Fibroblast of mammary gland (primary cell): ENCODE measurements around the gene DNM3.
A peak's percentile ranks its signal among the peaks of the same experiment; 100 is the strongest.

Experiments used
- DNase-seq: peaks from one replicate; pipeline ENCODE4 v3.0.0-alpha.2; 2010; ENCODE audit warnings: low read depth
- H3K4me3 ChIP-seq: 2 replicates; pipeline ENCODE4 v1.5.1; 2011; ENCODE audit warnings: low read depth, mild to moderate bottlenecking, low read length, moderate library complexity; ENCODE audit not compliant: control insufficient read depth
- CTCF ChIP-seq: conservative IDR thresholded peaks from 2 replicates; pipeline ENCODE4 v1.5.1; 2011; ENCODE audit warnings: low read depth, low read length, inconsistent platforms; ENCODE audit not compliant: control insufficient read depth, insufficient read depth

The DNM3 gene

DNA sequence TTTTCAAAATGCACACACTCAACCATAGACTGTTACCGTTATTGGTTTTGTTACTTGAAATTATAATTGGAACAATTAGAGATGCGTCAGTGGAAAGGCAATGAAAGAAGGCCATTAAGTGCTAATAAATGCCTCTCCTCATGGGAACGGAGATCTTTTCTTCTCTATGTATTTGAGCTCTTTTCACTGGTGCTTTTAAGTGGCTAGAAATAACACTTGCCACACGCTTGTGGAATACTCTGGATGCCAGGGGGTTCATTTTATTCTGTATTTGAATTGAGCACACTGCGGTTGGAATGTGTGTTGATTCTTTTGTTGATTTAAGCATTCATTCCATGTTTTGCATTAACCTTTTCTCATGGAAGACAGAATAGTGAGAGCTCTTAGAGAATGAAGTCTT lies 68.4 kb downstream of the DNM3 start:
- no peak for TF ChIP-seq CTCF
- H3K4me3 ChIP-seq: no peak overlapping the region
- DNase-seq: no peak

DNA sequence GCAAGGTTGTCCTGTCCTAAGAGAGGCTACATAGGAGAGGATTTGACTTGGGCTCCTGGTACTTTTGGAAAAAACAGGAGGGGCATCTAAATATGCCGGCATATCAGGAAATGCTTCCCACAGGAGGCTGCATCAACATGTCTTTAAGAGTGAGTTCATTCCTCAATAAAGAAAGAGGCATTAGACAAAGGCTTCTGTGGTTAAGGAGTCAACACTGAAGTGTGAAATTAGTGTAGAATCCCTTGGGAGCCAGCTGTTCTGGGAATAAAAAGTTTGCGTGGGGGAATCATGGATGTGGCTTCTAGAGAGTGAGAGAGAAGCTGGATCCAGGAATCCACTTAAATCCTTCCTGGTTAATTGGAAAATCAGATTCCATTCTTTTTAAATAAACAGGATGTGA lies 69.5 kb downstream of the DNM3 start:
- TF ChIP-seq CTCF: no peak
- H3K4me3 ChIP-seq: no peak overlapping the region
- DNase-seq: no peak

- DNase-seq: peak; percentile 12
- no peak for TF ChIP-seq CTCF
- no peak overlapping the region for H3K4me3 ChIP-seq
These were observed 70.2 kb downstream of the DNM3 start for GRCh38 chr1:171911506-171911905.

DNA sequence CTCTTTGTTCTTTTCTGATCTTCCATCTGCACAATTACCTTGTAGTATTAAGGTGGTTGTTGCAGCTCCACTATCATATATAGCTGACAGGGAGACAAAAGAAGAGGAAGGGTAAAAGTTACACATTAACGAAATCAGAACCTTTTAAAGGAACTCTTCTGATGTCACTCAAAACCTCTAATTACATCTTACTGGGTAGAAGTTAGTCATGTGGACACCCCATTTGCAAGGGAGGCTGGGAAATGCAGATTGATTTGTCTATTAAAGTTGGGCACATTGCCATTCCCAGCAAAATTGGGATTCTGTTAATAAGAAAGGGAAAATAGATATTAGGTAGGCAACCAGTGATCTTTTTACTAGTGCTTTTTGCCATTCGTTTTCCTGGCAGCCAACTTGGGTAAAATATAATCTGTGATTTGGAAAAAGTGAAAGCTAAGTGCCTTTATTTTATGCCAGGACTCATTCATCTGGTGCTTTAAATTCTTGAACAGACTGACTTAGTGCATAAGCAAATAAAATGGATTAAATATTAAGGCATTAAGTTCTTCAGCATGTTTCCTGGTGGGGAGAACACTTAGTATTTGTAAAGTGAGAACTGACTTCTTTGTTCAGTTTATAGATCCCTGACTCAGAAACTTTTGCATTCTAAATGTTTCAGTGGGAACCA lies 71.3 kb downstream of the DNM3 start:
- no peak overlapping the region for H3K4me3 ChIP-seq
- TF ChIP-seq CTCF: no peak
- DNase-seq: no peak

DNA sequence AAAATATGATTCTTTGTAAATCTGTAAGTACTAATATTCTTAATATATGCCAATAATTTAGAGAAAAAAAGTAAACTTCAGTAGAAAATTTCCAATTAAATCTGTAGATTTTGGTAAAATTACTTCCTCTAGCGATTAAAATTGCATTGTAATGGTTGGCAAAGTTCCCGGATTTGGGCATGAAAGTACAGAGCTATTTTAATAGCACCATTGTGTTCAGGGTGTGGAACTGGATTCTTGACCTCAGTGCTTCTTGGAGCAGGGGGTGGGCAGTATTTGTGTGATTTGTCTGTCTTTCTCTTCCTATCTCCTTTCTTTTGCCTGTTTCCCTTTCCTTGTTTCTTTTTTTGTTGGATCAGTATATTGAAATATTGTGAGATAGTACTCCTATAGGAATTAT lies 72.1 kb downstream of the DNM3 start:
- peak; percentile 33 for DNase-seq
- TF ChIP-seq CTCF: no peak
- H3K4me3 ChIP-seq: no peak overlapping the region

GRCh38 chr1:171916315-171916771 lies 75.0 kb downstream of the DNM3 start:
- TF ChIP-seq CTCF: no peak
- H3K4me3 ChIP-seq: no peak overlapping the region
- DNase-seq: no peak

DNA sequence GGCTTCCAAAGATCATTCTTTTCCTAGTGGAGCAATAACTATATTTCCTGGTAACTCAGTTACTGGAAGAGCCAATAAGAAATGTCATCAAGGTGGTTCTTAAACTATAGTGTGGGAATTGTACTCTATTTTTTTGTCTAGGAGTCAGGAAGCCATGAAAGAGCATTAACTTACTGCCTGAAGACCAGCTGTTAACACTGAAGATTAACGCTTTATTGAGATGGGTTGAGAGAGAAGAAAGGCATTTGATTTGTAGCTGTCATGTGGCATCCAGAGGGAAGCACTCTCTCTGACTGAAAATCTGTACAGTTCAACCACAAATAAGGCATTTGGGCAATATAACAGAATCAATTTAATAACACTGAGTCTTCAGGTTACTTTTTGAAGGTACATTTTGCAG lies 76.0 kb downstream of the DNM3 start:
- no peak overlapping the region for H3K4me3 ChIP-seq
- DNase-seq: no peak
- TF ChIP-seq CTCF: no peak
